Esophagus (tissue), 2 donors: ENCODE data around the gene STK39. TPM values are rescaled to one million over a fixed set of nuclear protein-coding genes. Genes with fewer than 3 reads are reported as not detected.

Source experiments
- H3K27ac ChIP-seq, 2 donors: one replicate each; pipeline ENCODE4 v1.5.1; 2013; ENCODE audit warnings: low read depth in 2 of 2, mild to moderate bottlenecking in 2 of 2, inconsistent platforms in 1 of 2, low read length in 1 of 2, moderate library complexity in 1 of 2
- H3K27me3 ChIP-seq, 2 donors: one replicate each; pipeline ENCODE4 v1.6.1; 2013; ENCODE audit warnings: low read length in 2 of 2, control low read depth in 1 of 2, mild to moderate bottlenecking in 1 of 2; ENCODE audit not compliant: insufficient read depth in 2 of 2, control insufficient read depth in 1 of 2
- H3K36me3 ChIP-seq, 2 donors: one replicate each; pipeline ENCODE4 v1.6.1; 2013; ENCODE audit warnings: low read length in 1 of 2; ENCODE audit not compliant: control insufficient read depth in 2 of 2, insufficient read depth in 2 of 2
- H3K4me1 ChIP-seq, 2 donors: one replicate each; pipeline ENCODE4 v1.6.1; 2013; ENCODE audit warnings: low read length in 1 of 2; ENCODE audit not compliant: control insufficient read depth in 2 of 2, insufficient read depth in 2 of 2
- H3K4me3 ChIP-seq, 2 donors: one replicate each; pipeline ENCODE4 v1.5.1; 2013; ENCODE audit warnings: low read length in 2 of 2, mild to moderate bottlenecking in 2 of 2, low read depth in 1 of 2, moderate library complexity in 1 of 2
- H3K9me3 ChIP-seq, 2 donors: one replicate each; pipeline ENCODE4 v1.6.1; 2013; ENCODE audit warnings: mild to moderate bottlenecking in 2 of 2, low read depth in 1 of 2, low read length in 1 of 2, moderate library complexity in 1 of 2; ENCODE audit not compliant: control insufficient read depth in 2 of 2, insufficient read depth in 1 of 2
- WGBS, 2 donors: extraction: QIAGEN DNeasy Blood & Tissue Kit; methylation state at CpG; one replicate each; pipeline ENCODE4 v1.1.7; 2013; 5-methylcytosine and 5-hydroxymethylcytosine counted together
- polyA plus RNA-seq, 2 donors: library from polyadenylated mRNA; stranded (reverse); fragments of 200-250 nt; gene quantifications; one replicate each; pipeline ENCODE4 v1.2.3, GENCODE V29; 2013
- donor health status: healthy with polysubstance abuse.
- donor health status: Bipolar disorder and iron deficiency.

STK39 gene
- polyA plus RNA-seq, 2 donors, result 24.7 to 24.9 TPM

DNA sequence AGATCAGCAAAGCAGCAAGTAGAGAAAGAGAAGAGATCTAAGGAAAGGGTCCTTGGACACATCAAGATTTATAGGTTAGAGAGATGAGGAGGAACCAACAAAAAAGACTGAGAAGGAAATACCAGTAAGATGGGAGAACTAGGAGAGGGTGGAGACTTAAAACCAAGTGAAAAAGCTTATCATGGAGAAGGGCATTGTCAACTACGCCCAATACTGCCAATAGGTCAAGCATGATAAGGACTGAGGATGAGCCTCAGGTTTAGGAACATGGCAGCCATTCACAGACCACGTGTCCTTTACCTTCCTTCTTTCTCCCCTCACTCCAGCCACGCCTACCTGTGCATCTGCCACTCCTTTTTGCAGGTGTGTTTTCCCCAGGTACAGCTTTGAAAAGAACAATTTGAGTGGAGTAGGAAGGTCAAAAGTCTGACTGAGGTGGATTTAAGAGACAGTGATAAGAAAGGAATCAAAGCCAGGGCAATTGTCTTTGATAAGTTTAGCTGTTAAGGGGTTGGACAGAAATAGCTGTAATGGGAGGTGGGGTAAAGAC lies 238.7 kb downstream of the STK39 start:
- Histone ChIP-seq H3K4me1 (peaks cover 0 to 2% of the 10 kb centered on the region in 2 donors), H3K4me3 (no peak overlapping the region), H3K36me3 (peaks cover 0 to 8% of the 10 kb centered on the region in 2 donors), H3K27ac (no peak overlapping the region), H3K27me3 (no peaks in the 10 kb centered on the region), H3K9me3 (no peaks in the 10 kb centered on the region)
- 88% methylated on average over 3 of the region's 3 CpGs for WGBS, 2 donors

DNA sequence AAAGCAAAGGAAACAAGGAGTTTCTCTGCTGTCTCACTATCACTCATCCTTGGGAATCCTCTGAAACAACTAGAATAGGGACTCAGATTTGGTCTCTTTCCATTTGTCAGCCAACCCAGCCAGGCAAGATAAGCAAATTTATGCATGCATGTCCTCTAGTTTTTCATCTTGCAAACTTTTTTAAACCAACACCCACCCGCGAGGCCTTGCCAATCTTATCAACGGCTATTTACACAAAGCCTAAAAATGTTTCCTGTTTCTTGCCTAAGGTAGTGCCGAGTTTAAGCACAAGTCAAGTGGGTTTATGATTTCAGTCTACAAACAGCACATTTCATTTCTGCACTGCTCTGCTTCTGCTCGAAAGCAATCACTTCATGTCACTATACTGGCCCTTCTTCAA lies 240.9 kb downstream of the STK39 start:
- peaks cover 0 to 2% of the 10 kb centered on the region in 2 donors for H3K4me1 ChIP-seq
- H3K36me3 ChIP-seq, result peaks cover 0 to 2% of the 10 kb centered on the region in 2 donors
- no peak overlapping the region for H3K4me3 ChIP-seq
- H3K9me3 ChIP-seq, result no peaks in the 10 kb centered on the region
- 57 to 79% methylated on average over 5 of the region's 5 CpGs for WGBS, 2 donors
- no peaks in the 10 kb centered on the region for H3K27me3 ChIP-seq
- H3K27ac ChIP-seq, result no peak overlapping the region

DNA sequence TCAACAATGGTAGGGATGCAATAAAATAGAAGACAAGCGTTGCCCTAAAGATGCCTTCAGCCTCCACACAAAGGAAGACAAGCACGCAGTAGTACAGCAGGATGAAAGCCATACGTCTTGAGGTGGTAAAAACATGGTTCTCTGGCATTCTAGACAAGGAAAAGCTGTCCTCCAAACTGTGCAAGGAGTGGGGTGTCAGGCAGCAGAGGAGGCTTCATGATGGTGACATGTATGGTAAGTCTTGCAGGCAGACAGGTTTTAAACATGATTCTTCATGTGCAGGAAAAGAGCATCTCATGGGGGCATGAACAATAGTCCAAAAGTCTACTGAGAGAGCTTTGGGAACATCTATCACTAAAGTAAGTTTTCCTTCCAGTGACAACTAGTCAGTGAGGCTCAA lies 241.8 kb downstream of the STK39 start:
- H3K9me3 ChIP-seq, result no peaks in the 10 kb centered on the region
- 94 to 99% methylated on average over 3 of the region's 3 CpGs for WGBS, 2 donors
- no peak overlapping the region for H3K27ac ChIP-seq
- peaks cover 0 to 2% of the 10 kb centered on the region in 2 donors for H3K36me3 ChIP-seq
- no peak overlapping the region for H3K4me3 ChIP-seq
- H3K4me1 ChIP-seq, result peaks cover 0 to 2% of the 10 kb centered on the region in 2 donors
- H3K27me3 ChIP-seq, result no peaks in the 10 kb centered on the region

DNA sequence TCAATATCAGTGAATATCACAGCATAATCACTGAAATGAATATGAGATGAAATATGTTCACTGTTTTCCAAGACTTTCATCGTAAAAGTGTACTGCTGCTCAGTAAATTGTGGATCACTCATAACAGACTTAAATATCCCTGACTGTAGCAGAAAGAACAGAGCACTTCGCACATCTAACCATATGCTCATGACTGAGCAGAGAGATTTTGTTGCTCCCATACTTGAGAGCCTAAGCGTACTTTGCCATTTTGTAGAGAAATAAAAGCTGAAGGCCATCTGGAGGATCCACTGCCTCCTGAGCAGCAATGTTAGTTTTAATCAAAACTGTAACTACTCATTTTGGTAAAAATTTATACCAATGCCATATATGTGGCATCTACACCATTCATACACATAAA lies 243.5 kb downstream of the STK39 start:
- WGBS, 2 donors, result 96 to 97% methylated on average over 3 of the region's 3 CpGs

DNA sequence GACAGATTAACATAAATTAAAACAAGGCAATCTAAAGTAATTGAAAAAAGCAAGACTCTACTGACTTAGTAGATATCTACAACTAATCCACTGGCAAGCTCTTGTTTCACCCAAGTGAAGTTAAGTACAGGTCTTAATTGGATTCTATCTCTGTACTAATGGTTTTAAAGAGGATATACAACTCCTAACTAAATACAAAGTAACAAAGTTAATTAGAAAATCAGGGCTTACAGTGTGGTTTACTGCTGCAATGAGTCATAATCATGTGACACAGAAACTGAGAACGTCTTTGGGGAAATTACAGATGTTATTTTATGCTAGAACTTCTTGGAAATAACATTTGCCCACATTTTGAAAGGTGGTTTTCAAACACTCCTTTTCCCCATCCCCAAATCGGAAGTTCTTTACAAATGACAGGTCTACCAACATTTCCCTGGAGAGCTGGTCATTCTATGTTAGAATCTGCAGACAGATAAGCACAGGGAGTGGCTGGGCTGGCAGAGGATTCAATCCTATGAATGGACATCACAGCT lies 245.3 kb downstream of the STK39 start:
- Histone ChIP-seq H3K27ac (no peak overlapping the region), H3K4me3 (no peak overlapping the region), H3K27me3 (no peaks in the 10 kb centered on the region), H3K36me3 (peaks cover 0 to 2% of the 10 kb centered on the region in 2 donors), H3K4me1 (peaks cover 0 to 2% of the 10 kb centered on the region in 2 donors), H3K9me3 (no peaks in the 10 kb centered on the region)
- WGBS, 2 donors, result 42 to 45% methylated on average over 2 of the region's 2 CpGs

More for the DNA sequence above, 243.5 kb downstream of the STK39 start:
- no peaks in the 10 kb centered on the region for H3K27me3 ChIP-seq
- H3K36me3 ChIP-seq, result peaks cover 0 to 2% of the 10 kb centered on the region in 2 donors
- H3K27ac ChIP-seq, result no peak overlapping the region
- peaks cover 0 to 2% of the 10 kb centered on the region in 2 donors for H3K4me1 ChIP-seq
- no peaks in the 10 kb centered on the region for H3K9me3 ChIP-seq
- no peak overlapping the region for H3K4me3 ChIP-seq

DNA sequence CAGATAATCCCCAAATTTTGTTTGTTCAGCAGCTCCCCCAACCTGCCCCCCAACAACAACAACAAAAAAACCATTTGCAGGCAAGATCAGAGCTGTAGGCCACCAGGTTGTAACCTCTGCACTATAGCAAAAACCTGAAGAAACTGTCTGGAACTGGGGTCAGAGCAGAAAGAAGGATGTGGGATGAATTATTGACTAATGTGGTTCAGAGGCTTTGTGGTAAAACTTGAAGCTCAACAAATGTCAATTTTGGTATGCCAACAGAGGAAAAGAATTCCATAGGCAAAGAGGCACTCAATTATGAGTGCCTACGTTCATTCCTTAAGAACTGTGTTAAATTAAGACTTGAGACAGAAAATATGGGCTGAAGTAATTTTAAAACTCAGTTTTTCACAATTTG lies 255.1 kb downstream of the STK39 start:
- H3K4me1 ChIP-seq, result no peaks in the 10 kb centered on the region
- H3K4me3 ChIP-seq, result no peak overlapping the region
- no peaks in the 10 kb centered on the region for H3K9me3 ChIP-seq
- WGBS, 2 donors, result 89 to 92% methylated on average over 1 of the region's 1 CpG
- H3K27me3 ChIP-seq, result no peaks in the 10 kb centered on the region
- no peak overlapping the region for H3K27ac ChIP-seq
- H3K36me3 ChIP-seq, result no peaks in the 10 kb centered on the region

DNA sequence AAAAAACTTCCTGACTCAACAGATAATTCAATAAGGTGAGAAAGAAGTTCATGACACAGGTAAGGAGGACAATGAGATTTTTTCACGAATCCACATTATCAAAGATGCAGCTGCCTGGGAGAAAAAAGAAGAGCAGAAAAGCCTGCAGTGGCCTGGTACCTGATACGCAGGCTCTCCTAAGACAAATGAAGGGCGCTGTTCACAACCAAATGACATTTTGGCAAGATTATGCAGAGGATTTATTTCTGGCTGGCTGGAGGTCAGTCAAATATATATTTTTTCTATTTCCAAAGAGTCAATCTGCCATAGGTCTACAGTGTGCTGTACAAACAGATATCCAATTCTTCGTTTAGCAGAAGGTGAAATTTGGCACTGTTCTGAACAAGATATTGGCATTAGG lies 257.3 kb downstream of the STK39 start:
- Histone ChIP-seq H3K27me3 (no peaks in the 10 kb centered on the region), H3K4me1 (no peaks in the 10 kb centered on the region), H3K27ac (no peak overlapping the region), H3K4me3 (no peak overlapping the region), H3K36me3 (no peaks in the 10 kb centered on the region), H3K9me3 (no peaks in the 10 kb centered on the region)
- WGBS, 2 donors, result 80 to 88% methylated on average over 4 of the region's 4 CpGs

DNA sequence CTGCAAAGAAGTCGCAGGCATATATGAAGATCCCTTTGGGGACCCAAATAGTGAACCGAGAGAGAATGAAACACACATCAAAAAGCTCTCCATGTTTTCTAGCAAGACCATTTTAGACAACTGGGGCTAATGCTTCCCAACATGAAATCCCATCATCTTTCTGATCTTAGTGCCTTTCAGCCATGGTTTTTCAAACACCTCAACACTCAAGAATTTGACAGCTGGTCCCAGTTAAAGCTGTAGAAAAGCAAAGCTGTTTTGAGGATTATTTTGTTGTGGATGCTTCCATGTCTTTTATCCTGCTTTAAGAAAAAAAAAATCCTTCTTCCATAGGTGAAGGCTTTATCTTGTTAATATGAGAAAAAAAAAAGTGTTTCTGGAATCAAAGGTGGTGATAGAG lies 259.1 kb downstream of the STK39 start:
- no peak overlapping the region for H3K27ac ChIP-seq
- WGBS, 2 donors, result 95 to 98% methylated on average over 2 of the region's 2 CpGs

DNA sequence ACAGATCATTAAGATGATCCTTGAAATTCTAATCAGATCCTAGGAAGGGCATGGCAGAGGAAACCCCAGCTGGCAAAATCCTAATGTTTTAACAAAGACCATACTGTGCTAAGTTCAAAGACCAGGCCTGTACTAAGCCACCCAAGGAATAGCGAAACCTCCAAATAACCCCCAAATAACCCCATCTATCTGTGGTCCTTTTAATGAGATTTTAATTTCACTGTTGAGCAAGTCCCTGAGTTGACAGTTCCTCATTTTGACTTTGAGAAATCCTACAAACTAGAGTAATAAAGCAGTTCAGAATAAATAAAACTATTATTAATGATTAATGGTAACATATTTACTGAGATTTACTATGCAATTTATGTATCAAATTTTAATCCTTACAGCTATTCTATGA lies 259.8 kb downstream of the STK39 start:
- no peak overlapping the region for H3K4me3 ChIP-seq
- no peaks in the 10 kb centered on the region for H3K4me1 ChIP-seq
- WGBS, 2 donors, result 89 to 97% methylated on average over 1 of the region's 1 CpG
- H3K27ac ChIP-seq, result no peak overlapping the region
- no peaks in the 10 kb centered on the region for H3K27me3 ChIP-seq
- peaks cover 0 to 3% of the 10 kb centered on the region in 2 donors for H3K36me3 ChIP-seq
- no peaks in the 10 kb centered on the region for H3K9me3 ChIP-seq

More for the DNA sequence above, 259.1 kb downstream of the STK39 start:
- Histone ChIP-seq H3K27me3 (no peaks in the 10 kb centered on the region), H3K4me1 (no peaks in the 10 kb centered on the region), H3K4me3 (no peak overlapping the region), H3K9me3 (no peaks in the 10 kb centered on the region), H3K36me3 (peaks cover 0 to 3% of the 10 kb centered on the region in 2 donors)

DNA sequence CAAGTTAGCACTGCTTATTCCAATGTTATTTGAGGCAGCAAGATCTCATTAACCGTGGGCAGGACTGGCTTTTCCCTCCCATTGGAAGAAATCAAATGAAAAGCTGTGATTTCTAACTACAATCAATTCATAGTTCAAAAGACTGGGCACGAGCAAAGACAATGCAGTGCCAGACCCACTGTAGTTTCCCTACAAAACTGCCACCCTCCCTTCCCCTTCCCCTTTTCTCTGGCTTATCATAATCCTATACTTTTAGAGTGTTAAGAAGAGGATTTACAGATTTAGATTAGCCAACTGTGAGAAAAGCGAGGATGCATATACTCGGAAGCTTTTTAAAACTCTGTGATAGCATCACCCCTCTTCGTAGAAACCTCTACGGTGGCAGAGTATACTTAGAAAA lies 260.4 kb downstream of the STK39 start:
- Histone ChIP-seq H3K36me3 (peaks cover 0 to 3% of the 10 kb centered on the region in 2 donors), H3K9me3 (no peaks in the 10 kb centered on the region), H3K4me3 (no peak overlapping the region), H3K27me3 (no peaks in the 10 kb centered on the region), H3K27ac (no peak overlapping the region), H3K4me1 (no peaks in the 10 kb centered on the region)
- WGBS, 2 donors, result 90 to 92% methylated on average over 6 of the region's 6 CpGs
